ENCODE data around the gene ABCA8.

DNA sequence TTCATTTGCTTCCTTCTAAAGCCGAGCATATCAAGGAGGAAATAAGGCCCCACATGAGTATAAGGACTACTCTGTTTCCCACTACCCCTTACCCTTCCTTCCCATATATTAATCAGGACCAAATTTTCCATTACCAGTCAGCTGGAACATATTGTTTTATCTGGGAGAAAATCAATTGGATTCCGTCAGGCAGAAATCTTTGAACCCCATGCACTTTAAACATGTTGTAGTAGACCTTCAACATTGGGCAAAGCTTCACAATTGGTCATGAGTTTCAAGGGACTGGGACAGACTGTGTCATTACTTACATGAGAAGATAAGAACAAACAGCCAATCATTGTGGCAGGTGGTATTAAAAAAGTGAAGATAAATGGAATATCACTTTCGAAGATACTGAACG lies 70.3 kb downstream of the ABCA8 start:
- TF ChIP-seq, protein P1, sequence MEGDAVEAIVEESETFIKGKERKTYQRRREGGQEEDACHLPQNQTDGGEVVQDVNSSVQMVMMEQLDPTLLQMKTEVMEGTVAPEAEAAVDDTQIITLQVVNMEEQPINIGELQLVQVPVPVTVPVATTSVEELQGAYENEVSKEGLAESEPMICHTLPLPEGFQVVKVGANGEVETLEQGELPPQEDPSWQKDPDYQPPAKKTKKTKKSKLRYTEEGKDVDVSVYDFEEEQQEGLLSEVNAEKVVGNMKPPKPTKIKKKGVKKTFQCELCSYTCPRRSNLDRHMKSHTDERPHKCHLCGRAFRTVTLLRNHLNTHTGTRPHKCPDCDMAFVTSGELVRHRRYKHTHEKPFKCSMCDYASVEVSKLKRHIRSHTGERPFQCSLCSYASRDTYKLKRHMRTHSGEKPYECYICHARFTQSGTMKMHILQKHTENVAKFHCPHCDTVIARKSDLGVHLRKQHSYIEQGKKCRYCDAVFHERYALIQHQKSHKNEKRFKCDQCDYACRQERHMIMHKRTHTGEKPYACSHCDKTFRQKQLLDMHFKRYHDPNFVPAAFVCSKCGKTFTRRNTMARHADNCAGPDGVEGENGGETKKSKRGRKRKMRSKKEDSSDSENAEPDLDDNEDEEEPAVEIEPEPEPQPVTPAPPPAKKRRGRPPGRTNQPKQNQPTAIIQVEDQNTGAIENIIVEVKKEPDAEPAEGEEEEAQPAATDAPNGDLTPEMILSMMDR (IDR thresholded peaks at IDR 0.05) = no peak
- no peak for TF ChIP-seq POLR2A (IDR thresholded peaks at IDR 0.05)

Measured in thyroid gland (tissue), 4 donors.